Endothelial cell (in vitro differentiated cells): Measurements from ENCODE around the gene SART3. TPM values are rescaled to one million over a fixed set of nuclear protein-coding genes. Genes with fewer than 3 reads are reported as not detected.

ENCODE experiments used
- DNase-seq: peaks from one replicate; pipeline ENCODE4 v3.0.0; 2021; ENCODE audit warnings: low spot score
- H3K27ac Mint-ChIP-seq: one replicate; pipeline ENCODE4 v1.8.0; 2021; ENCODE audit warnings: mixed read lengths, inconsistent platforms; ENCODE audit not compliant: unreplicated experiment
- H3K27me3 Mint-ChIP-seq: one replicate; pipeline ENCODE4 v1.8.0; 2021; ENCODE audit warnings: mild to moderate bottlenecking, moderate library complexity, mixed read lengths, inconsistent platforms; ENCODE audit not compliant: unreplicated experiment
- H3K36me3 Mint-ChIP-seq: one replicate; pipeline ENCODE4 v1.8.0; 2021; ENCODE audit warnings: mild to moderate bottlenecking, low read depth, mixed read lengths, inconsistent platforms; ENCODE audit not compliant: unreplicated experiment
- H3K4me1 Mint-ChIP-seq: one replicate; pipeline ENCODE4 v1.8.0; 2021; ENCODE audit warnings: mild to moderate bottlenecking, mixed read lengths, inconsistent platforms; ENCODE audit not compliant: unreplicated experiment
- H3K4me3 Mint-ChIP-seq: one replicate; pipeline ENCODE4 v1.8.0; 2021; ENCODE audit warnings: mild to moderate bottlenecking, mixed read lengths, inconsistent platforms; ENCODE audit not compliant: unreplicated experiment
- H3K9me3 Mint-ChIP-seq: one replicate; pipeline ENCODE4 v1.8.0; 2021; ENCODE audit warnings: mixed read lengths, inconsistent platforms; ENCODE audit not compliant: unreplicated experiment
- total RNA-seq: library from RNA; stranded (reverse); fragmentation: NEBNext Ultra II Directional; extraction: Animal tissue kit (Norgen Biotek cat#: 25700); gene quantifications from one replicate; pipeline ENCODE4 v1.2.1, GENCODE V29; 2021; ENCODE audit not compliant: unreplicated experiment
- TF ChIP-seq, protein P1 (sequence below): fragments of 200-600 bp; sonication (generic); IDR thresholded peaks from one replicate; pipeline ENCODE4 v1.5.0; 2021; ENCODE audit warnings: antibody characterized with exemption; ENCODE audit not compliant: unreplicated experiment

SART3 gene
- total RNA-seq, 1 donor from 2014 or later, result 67.8 TPM

DNA sequence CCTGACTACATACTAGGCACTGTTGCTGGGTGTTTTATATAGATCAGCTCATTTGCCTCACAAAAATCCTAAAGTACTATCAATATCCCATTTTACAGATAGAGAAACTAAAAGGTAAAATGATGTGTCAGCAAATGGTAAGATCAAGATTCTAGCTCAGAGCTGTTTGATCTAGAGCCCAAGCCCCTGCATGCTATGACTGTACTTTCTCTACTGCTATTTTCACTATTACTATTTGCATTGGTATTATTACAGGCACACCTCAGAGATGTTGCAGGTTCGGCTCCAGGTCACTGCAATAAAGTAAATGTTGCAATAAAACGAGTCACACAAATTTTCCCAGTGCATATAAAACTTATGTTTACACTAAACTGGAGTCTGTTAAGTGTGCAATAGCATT lies 12.3 kb upstream of the SART3 start:
- H3K27me3 Mint-ChIP-seq, result peaks cover 4% of the 10 kb centered on the region
- no peak overlapping the region for H3K27ac Mint-ChIP-seq
- H3K36me3 Mint-ChIP-seq, result peaks cover 10% of the 10 kb centered on the region
- DNase-seq, result no peak
- TF ChIP-seq, protein P1, sequence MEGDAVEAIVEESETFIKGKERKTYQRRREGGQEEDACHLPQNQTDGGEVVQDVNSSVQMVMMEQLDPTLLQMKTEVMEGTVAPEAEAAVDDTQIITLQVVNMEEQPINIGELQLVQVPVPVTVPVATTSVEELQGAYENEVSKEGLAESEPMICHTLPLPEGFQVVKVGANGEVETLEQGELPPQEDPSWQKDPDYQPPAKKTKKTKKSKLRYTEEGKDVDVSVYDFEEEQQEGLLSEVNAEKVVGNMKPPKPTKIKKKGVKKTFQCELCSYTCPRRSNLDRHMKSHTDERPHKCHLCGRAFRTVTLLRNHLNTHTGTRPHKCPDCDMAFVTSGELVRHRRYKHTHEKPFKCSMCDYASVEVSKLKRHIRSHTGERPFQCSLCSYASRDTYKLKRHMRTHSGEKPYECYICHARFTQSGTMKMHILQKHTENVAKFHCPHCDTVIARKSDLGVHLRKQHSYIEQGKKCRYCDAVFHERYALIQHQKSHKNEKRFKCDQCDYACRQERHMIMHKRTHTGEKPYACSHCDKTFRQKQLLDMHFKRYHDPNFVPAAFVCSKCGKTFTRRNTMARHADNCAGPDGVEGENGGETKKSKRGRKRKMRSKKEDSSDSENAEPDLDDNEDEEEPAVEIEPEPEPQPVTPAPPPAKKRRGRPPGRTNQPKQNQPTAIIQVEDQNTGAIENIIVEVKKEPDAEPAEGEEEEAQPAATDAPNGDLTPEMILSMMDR, result no peak
- H3K4me3 Mint-ChIP-seq, result no peak overlapping the region
- H3K4me1 Mint-ChIP-seq, result no peaks in the 10 kb centered on the region
- H3K9me3 Mint-ChIP-seq, result no peaks in the 10 kb centered on the region

DNA sequence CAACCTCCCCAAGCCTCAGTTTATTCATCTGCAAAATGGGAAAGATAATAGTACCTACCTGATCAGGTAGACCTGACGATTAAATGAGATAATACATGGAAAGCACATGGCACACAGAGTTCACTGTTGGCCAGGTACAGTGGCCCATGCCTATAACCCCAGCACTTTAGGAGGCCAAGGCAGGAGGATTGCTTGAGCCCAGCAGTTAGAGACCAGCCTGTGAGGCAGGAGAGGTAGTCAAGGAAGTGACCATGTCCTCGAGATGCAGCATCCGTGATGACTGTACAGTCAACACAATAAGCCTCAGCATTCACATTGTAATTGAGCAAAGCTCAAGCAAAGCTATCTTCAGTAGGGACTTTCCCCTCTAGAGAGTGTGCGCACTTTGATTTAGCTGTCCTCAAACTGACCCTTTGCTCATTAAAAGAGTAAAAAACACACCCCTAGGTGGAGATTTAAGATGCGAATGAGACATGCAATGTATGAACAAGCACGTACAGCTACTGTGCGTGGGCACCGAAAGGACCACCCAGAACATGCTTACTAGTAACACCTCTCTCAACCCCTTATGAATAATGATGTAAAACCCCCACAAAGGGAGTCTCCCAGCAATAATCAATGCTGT lies 11.3 kb upstream of the SART3 start:
- H3K4me1 Mint-ChIP-seq, result peaks cover under 1% of the 10 kb centered on the region
- DNase-seq, result no peak
- TF ChIP-seq, protein P1, result no peak

GRCh38 chr12:108571609-108572165 lies 10.7 kb upstream of the SART3 start:
- Mint-ChIP-seq H3K4me3 (no peak overlapping the region), H3K36me3 (peaks cover 22% of the 10 kb centered on the region), H3K27me3 (peaks cover 2% of the 10 kb centered on the region), H3K27ac (no peak overlapping the region), H3K9me3 (no peaks in the 10 kb centered on the region), H3K4me1 (peaks cover 3% of the 10 kb centered on the region)
- TF ChIP-seq, protein P1, result no peak
- no peak for DNase-seq

More for the DNA sequence above, 11.3 kb upstream of the SART3 start:
- Mint-ChIP-seq H3K27me3 (peaks cover 2% of the 10 kb centered on the region), H3K4me3 (no peak overlapping the region), H3K9me3 (no peaks in the 10 kb centered on the region), H3K36me3 (peaks cover 16% of the 10 kb centered on the region), H3K27ac (no peak overlapping the region)

DNA sequence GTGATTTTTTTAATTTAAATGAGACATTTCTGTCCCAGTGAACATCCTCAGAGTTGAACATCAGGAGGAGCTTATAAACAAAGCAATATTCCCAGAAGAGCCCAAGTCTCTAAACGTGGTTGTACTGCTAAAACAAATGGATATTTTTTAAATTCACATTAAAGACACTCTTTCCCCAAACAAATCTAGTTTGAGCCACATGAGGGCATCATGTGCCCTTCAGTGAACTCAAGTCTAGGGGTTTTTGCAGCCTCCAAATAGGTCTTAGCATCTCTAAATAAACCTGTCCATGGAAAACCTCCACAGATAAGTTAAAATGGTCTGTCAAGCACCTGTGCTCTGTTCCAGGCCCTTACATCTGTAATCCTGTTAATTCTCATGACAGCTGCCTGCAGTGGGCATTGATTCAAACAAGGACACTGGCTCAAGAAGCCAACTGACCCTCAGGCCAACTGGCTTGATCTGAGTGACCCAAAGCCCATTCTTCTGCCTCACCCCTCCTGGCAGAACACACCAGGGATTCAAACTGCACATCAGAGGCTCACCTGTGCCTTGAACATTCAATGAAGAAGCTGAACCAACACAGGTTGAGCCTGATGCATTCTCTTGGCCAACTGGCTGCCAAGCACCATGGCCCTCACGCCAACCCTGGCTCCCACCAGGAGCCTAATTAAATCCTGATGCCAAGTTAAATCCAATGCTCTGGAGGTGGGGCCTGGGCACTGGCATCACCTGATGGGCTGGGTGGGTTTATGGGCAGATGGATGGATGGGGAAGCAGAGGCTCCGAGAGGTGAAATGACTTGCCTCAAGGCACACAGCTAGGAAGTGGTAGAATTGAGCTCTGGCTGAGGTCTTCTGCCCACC lies 10.0 kb upstream of the SART3 start:
- TF ChIP-seq, protein P1, result no peak
- DNase-seq, result no peak
- peaks cover 25% of the 10 kb centered on the region for H3K36me3 Mint-ChIP-seq

More for the DNA sequence above, 10.0 kb upstream of the SART3 start:
- H3K4me3 Mint-ChIP-seq, result no peak overlapping the region
- peaks cover 2% of the 10 kb centered on the region for H3K27me3 Mint-ChIP-seq
- no peak overlapping the region for H3K27ac Mint-ChIP-seq
- H3K4me1 Mint-ChIP-seq, result peaks cover 3% of the 10 kb centered on the region
- H3K9me3 Mint-ChIP-seq, result no peaks in the 10 kb centered on the region
